Prostate gland (tissue), 2 donors: Measurements from ENCODE around the gene RCAN2. TPM values are rescaled to one million over a fixed set of nuclear protein-coding genes. Genes with fewer than 3 reads are reported as not detected.

Experiments used
- DNase-seq: peaks from one replicate; pipeline ENCODE4 v3.0.0-alpha.2; 2019; ENCODE audit warnings: low spot score
- H3K27ac ChIP-seq, 2 donors: fragments of 200-600 bp; sonication (generic); 2 replicates each; pipeline ENCODE4 v1.5.1; 2017 to 2019
- H3K27me3 ChIP-seq: fragments of 200-600 bp; sonication (generic); replicated peaks from 2 replicates; pipeline ENCODE4 v1.5.1; 2019; ENCODE audit not compliant: insufficient read depth
- H3K36me3 ChIP-seq, 2 donors: fragments of 200-600 bp; sonication (generic); 1 replicate in 1 of 2; 2 replicates in 1 of 2; pipeline versions ENCODE4 v1.5.1 to v1.8.1; 2017 to 2019
- H3K4me1 ChIP-seq: fragments of 200-600 bp; sonication (generic); replicated peaks from 2 replicates; pipeline ENCODE4 v1.5.1; 2019
- H3K4me3 ChIP-seq, 2 donors: fragments of 200-600 bp; sonication (generic); 2 replicates each; pipeline ENCODE4 v1.5.1; 2017 to 2019
- H3K9me3 ChIP-seq: fragments of 200-600 bp; sonication (generic); 2 replicates; pipeline ENCODE4 v1.5.1; 2017
- CTCF ChIP-seq, 4 experiments: fragments of 200-600 bp in 2 of 4; fragments of 450-650 bp in 2 of 4; sonication (generic) in 2 of 4; IDR thresholded peaks; 1 replicate in 3 of 4; 2 replicates in 1 of 4; pipeline ENCODE4 v1.5.1; 2016 to 2019; ENCODE audit warnings: antibody characterized with exemption in 4 of 4, mild to moderate bottlenecking in 2 of 4, moderate library complexity in 2 of 4
- POLR2A ChIP-seq: fragments of 450-650 bp; IDR thresholded peaks from one replicate; pipeline ENCODE4 v1.6.1; 2016; ENCODE audit warnings: antibody characterized with exemption, mild to moderate bottlenecking
- POLR2AphosphoS5 ChIP-seq: sonication (generic); formaldehyde crosslinking; IDR thresholded peaks from one replicate; pipeline ENCODE4 v1.6.1; 2017; ENCODE audit warnings: antibody characterized with exemption
- WGBS: methylation state at CpG from one replicate; pipeline ENCODE4 v1.1.5; 2018; 5-methylcytosine and 5-hydroxymethylcytosine counted together
- intact Hi-C: fragments of 100-400 bp; cut with DNase I; formaldehyde crosslinking; loops from one replicate; pipeline ENCODE4 v1.14.2; 2022
- total RNA-seq, 2 donors: library from RNA; depleted of rRNA; stranded (reverse); fragments of >200 nt; gene quantifications; one replicate each; pipeline ENCODE4 v1.1.0, GENCODE V29; 2016

Gene RCAN2
- total RNA-seq, 2 donors from 2014 or later, result 12.3 to 14.2 TPM

GRCh38 chr6:46526607-46527006 is 35.4 kb upstream of the RCAN2 start:
- no peaks in the 10 kb centered on the region for H3K36me3 ChIP-seq
- DNase-seq, result no peak
- H3K27me3 ChIP-seq, result no peaks in the 10 kb centered on the region
- no peak overlapping the region for H3K27ac ChIP-seq
- no peaks in the 10 kb centered on the region for H3K9me3 ChIP-seq
- no peaks in the 10 kb centered on the region for H3K4me1 ChIP-seq
- TF ChIP-seq POLR2A, result no peak
- TF ChIP-seq POLR2AphosphoS5, result no peak
- TF ChIP-seq CTCF (IDR thresholded peaks at IDR 0.05), result no peak
- 64% methylated on average over 2 of the region's 2 CpGs for WGBS
- intact Hi-C loops, result no loop called here
- no peak overlapping the region for H3K4me3 ChIP-seq

- H3K9me3 ChIP-seq, result no peaks in the 10 kb centered on the region
- TF ChIP-seq POLR2A, result no peak
- TF ChIP-seq POLR2AphosphoS5, result no peak
- DNase-seq, result no peak
- no peaks in the 10 kb centered on the region for H3K4me1 ChIP-seq
- intact Hi-C loops, result no loop called here
- no peak overlapping the region for H3K27ac ChIP-seq
- no peaks in the 10 kb centered on the region for H3K27me3 ChIP-seq
- no peaks in the 10 kb centered on the region for H3K36me3 ChIP-seq
- H3K4me3 ChIP-seq, result no peak overlapping the region
These were observed 34.3 kb upstream of the RCAN2 start for GRCh38 chr6:46525583-46525982.

GRCh38 chr6:46521464-46521971 is 30.3 kb upstream of the RCAN2 start:
- Histone ChIP-seq H3K36me3 (no peaks in the 10 kb centered on the region), H3K27me3 (no peaks in the 10 kb centered on the region), H3K9me3 (no peaks in the 10 kb centered on the region), H3K4me1 (no peaks in the 10 kb centered on the region), H3K4me3 (no peak overlapping the region), H3K27ac (no peak overlapping the region)
- intact Hi-C loops, result no loop called here
- DNase-seq, result no peak
- TF ChIP-seq POLR2A (no peak), POLR2AphosphoS5 (no peak), CTCF (IDR thresholded peaks at IDR 0.05) (no peak)

- DNase-seq, result no peak
- no peaks in the 10 kb centered on the region for H3K27me3 ChIP-seq
- H3K9me3 ChIP-seq, result no peaks in the 10 kb centered on the region
- no peaks in the 10 kb centered on the region for H3K36me3 ChIP-seq
- intact Hi-C loops, result no loop called here
- H3K27ac ChIP-seq, result no peak overlapping the region
- no peaks in the 10 kb centered on the region for H3K4me1 ChIP-seq
- no peak for TF ChIP-seq POLR2A
- TF ChIP-seq CTCF (IDR thresholded peaks at IDR 0.05), result no peak
- TF ChIP-seq POLR2AphosphoS5, result no peak
- H3K4me3 ChIP-seq, result no peak overlapping the region
These were observed 26.0 kb upstream of the RCAN2 start for GRCh38 chr6:46517202-46517601.

GRCh38 chr6:46513533-46513932 is 22.3 kb upstream of the RCAN2 start:
- Histone ChIP-seq H3K36me3 (no peaks in the 10 kb centered on the region), H3K27ac (no peak overlapping the region), H3K4me1 (no peaks in the 10 kb centered on the region), H3K9me3 (no peaks in the 10 kb centered on the region), H3K4me3 (no peak overlapping the region), H3K27me3 (no peaks in the 10 kb centered on the region)
- intact Hi-C loops, result no loop called here
- 72% methylated on average over 2 of the region's 2 CpGs for WGBS
- DNase-seq, result no peak
- TF ChIP-seq POLR2A (no peak), POLR2AphosphoS5 (no peak), CTCF (IDR thresholded peaks at IDR 0.05) (no peak)
